K562 (cell line): Measurements from ENCODE around the gene HRAS. TPM values are rescaled to one million over a fixed set of nuclear protein-coding genes. Genes with fewer than 3 reads are reported as not detected.

ENCODE experiments used
- ASH1L ChIP-seq: fragments of 450-650 bp; IDR thresholded peaks from 2 replicates; pipeline ENCODE4 v1.6.1; 2018; ENCODE audit warnings: borderline replicate concordance, mild to moderate bottlenecking, low read depth; ENCODE audit not compliant: partially characterized antibody
- CBFA2T3 ChIP-seq: fragments of 450-650 bp; IDR thresholded peaks from 2 replicates; pipeline ENCODE4 v1.6.1; 2017
- CREM ChIP-seq: IDR thresholded peaks from 2 replicates; pipeline ENCODE4 v1.6.1; 2014; ENCODE audit warnings: antibody characterized with exemption, low read depth
- KLF16 ChIP-seq: IDR thresholded peaks from 2 replicates; pipeline ENCODE4 v1.6.1; 2016; ENCODE audit warnings: antibody characterized with exemption
- MAFG ChIP-seq: fragments of 450-650 bp; conservative IDR thresholded peaks from 2 replicates; pipeline ENCODE4 v1.6.1; 2016; ENCODE audit warnings: missing genetic modification characterization, missing compliant biosample characterization
- MCM7 ChIP-seq, 2 experiments: fragments of 450-650 bp; IDR thresholded peaks; 2 replicates each; pipeline ENCODE4 v1.6.1; 2016 to 2018
- NFATC3 ChIP-seq: fragments of 450-650 bp; IDR thresholded peaks from 2 replicates; pipeline ENCODE4 v1.6.1; 2017; ENCODE audit warnings: mild to moderate bottlenecking
- NFYB ChIP-seq: IDR thresholded peaks from 2 replicates; pipeline ENCODE4 v1.6.1; 2011; ENCODE audit warnings: mild to moderate bottlenecking, moderate library complexity; ENCODE audit not compliant: insufficient read length; ENCODE audit errors: extremely low read depth
- NUFIP1 ChIP-seq: fragments of 450-650 bp; IDR thresholded peaks from 2 replicates; pipeline ENCODE4 v1.6.1; 2018; ENCODE audit not compliant: partially characterized antibody
- PHF20 ChIP-seq: fragments of 450-650 bp; IDR thresholded peaks from 2 replicates; pipeline ENCODE4 v1.6.1; 2018; ENCODE audit not compliant: partially characterized antibody
- RBM39 ChIP-seq: fragments of 200-400 bp; formaldehyde crosslinking; optimal IDR thresholded peaks from 2 replicates; pipeline ENCODE3; 2018; ENCODE audit warnings: low read depth, low read length
- SIRT6 ChIP-seq: IDR thresholded peaks from one replicate; pipeline ENCODE4 v1.6.1; 2012; ENCODE audit warnings: low read depth, mild to moderate bottlenecking, control low read depth, inconsistent platforms, low read length, moderate library complexity
- SP1 ChIP-seq: sonication (generic); formaldehyde crosslinking; IDR thresholded peaks from 2 replicates; pipeline ENCODE4 v1.8.1; 2022; ENCODE audit warnings: mild to moderate bottlenecking, missing genetic modification reagents
- ZBTB17 ChIP-seq: fragments of 450-650 bp; formaldehyde crosslinking; IDR thresholded peaks from 2 replicates; pipeline ENCODE4 v1.4.0; 2020; ENCODE audit warnings: mild to moderate bottlenecking
- ZNF263 ChIP-seq: sonication (generic); formaldehyde crosslinking; IDR thresholded peaks from 2 replicates; pipeline ENCODE4 v1.8.0; 2022; ENCODE audit warnings: mild to moderate bottlenecking, missing genetic modification reagents, borderline replicate concordance
- ZNF384 ChIP-seq: IDR thresholded peaks from 2 replicates; pipeline ENCODE4 v1.6.1; 2012; ENCODE audit warnings: low read depth, low read length, improper control_type of control experiment
- ZSCAN32 ChIP-seq: fragments of 450-650 bp; formaldehyde crosslinking; IDR thresholded peaks from 2 replicates; pipeline ENCODE4 v1.4.0; 2020; ENCODE audit warnings: mild to moderate bottlenecking, moderate library complexity
- polyA plus RNA-seq, 8 experiments: library from polyadenylated mRNA; depleted of rRNA in 4 of 8; stranded (reverse) in 5 of 8; unstranded in 3 of 8; fragments of >200 nt; fragmentation: Nextera tagmentation in 2 of 8; fragmentation: Illumina TruSeq in 1 of 8; extraction: Ambion mirVana in 2 of 8; extraction: Trizol in 1 of 8; gene quantifications; 2 replicates each; pipeline versions ENCODE4 v1.2.1 to v1.2.3, GENCODE V29; 2011 to 2014; ENCODE audit warnings: inconsistent platforms in 1 of 8, missing spikeins in 1 of 8
- total RNA-seq, 7 experiments: library from RNA; depleted of rRNA in 6 of 7; stranded (reverse); fragments of >200 nt in 6 of 7; fragmentation: Illumina TruSeq in 2 of 7; extraction: Trizol in 2 of 7; gene quantifications; 2 replicates each; pipeline versions ENCODE4 v1.2.1 to v1.2.3, GENCODE V29; 2011 to 2021; ENCODE audit warnings: low replicate concordance in 1 of 7
- TF ChIP-seq, protein P1 (sequence below), 2 experiments: fragments of 250-450 bp in 1 of 2; fragments of 450-650 bp in 1 of 2; sonication (Bioruptor Pico) in 1 of 2; IDR thresholded peaks; 2 replicates each; pipeline versions ENCODE4 v1.6.1 to v1.8.0; 2016 to 2021; ENCODE audit warnings: mild to moderate bottlenecking in 2 of 2, moderate library complexity in 2 of 2, missing compliant biosample characterization in 1 of 2, missing genetic modification characterization in 1 of 2
- TF ChIP-seq, protein P2 (sequence below): fragments of 250-450 bp; sonication (Bioruptor Pico); IDR thresholded peaks from 2 replicates; pipeline ENCODE4 v1.4.0; 2020; ENCODE audit warnings: mild to moderate bottlenecking
- TF ChIP-seq, protein P3 (sequence below): fragments of 450-650 bp; IDR thresholded peaks from 2 replicates; pipeline ENCODE4 v1.7.0; 2016; ENCODE audit warnings: borderline replicate concordance
- TF ChIP-seq, protein P4 (sequence below): sonication (generic); formaldehyde crosslinking; IDR thresholded peaks from 2 replicates; pipeline ENCODE4 v1.8.0; 2022; ENCODE audit warnings: mild to moderate bottlenecking, missing genetic modification reagents

Gene HRAS
- total and polyA plus RNA-seq, 9 of the 15 experiments (the other 6 are each of a cell fraction or from before 2014, with no cell fraction given): 2.8 to 73.5 (median 29.6) TPM

DNA sequence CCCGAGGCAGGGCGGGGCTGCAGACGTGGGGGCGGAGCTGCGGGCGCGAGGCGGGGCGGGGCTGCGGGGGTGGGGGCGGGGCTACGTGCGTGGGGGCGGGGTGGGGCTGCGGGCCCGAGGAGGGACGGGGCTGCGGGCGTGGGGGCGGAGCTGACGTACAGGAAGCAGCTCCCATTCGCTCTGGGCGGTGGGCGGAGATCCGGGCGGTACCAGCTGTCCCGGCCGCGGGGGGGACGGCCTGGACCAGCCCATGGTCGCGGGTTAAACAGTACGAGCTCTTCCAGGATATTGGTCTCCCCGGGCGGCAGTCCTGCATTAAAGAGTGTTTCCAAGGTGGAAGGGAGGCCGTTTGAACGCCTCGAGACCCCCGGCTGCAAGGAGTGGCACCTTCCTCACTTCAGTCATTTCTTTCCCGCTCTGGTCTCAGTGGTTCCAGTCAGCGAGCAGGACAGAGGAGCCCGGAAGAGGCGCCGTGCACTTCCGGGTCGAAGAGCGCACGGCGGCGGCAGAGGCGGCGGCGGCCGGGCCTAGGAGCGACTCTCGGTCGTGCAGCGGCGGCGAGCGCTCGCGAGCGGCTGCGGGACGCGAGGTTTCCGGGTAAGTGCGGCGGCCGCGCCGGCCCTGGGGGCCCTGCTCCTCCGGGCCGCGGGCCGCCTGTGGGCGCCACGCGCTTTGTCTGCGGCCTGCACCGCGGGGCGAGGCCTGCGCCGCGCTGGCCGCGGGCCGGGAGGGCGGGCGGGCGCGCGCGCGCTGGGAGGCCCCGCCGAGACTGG, 40.8 kb upstream of the HRAS start, which contains the start of gene PHRF1 (continued):
- TF ChIP-seq ZNF263 (CRISPR knock-in tag) (0 out of 2 replicates have a peak, but pooled peaks have one; percentile 22), ZBTB17 (CRISPR knock-in tag) (0 out of 2 replicates have a peak, but pooled peaks have one; percentile 22), NUFIP1 (peak; percentile 93), MCM7 (IDR thresholded peaks at IDR 0.05) (no peak), KLF16 (no peak), SP1 (CRISPR knock-in tag) (peak; percentile 86), MAFG (tag) (no peak), ASH1L (peak; percentile 86), ZNF384 (0 out of 2 replicates have a peak, but pooled peaks have one; percentile 31), NFATC3 (no peak), CREM (peak; percentile 59), ZSCAN32 (CRISPR knock-in tag) (no peak), NFYB (peak; percentile 10), RBM39 (no peak), SIRT6 (no peak), PHF20 (peak; percentile 85), CBFA2T3 (no peak)
- TF ChIP-seq, protein P1, sequence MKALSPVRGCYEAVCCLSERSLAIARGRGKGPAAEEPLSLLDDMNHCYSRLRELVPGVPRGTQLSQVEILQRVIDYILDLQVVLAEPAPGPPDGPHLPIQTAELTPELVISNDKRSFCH (CRISPR knock-in tag; IDR thresholded peaks at IDR 0.05): no peak
- TF ChIP-seq, protein P1 (tag; IDR thresholded peaks at IDR 0.05): peak; percentile 51; the same call in 1 of the 2 replicates
- TF ChIP-seq, protein P2, sequence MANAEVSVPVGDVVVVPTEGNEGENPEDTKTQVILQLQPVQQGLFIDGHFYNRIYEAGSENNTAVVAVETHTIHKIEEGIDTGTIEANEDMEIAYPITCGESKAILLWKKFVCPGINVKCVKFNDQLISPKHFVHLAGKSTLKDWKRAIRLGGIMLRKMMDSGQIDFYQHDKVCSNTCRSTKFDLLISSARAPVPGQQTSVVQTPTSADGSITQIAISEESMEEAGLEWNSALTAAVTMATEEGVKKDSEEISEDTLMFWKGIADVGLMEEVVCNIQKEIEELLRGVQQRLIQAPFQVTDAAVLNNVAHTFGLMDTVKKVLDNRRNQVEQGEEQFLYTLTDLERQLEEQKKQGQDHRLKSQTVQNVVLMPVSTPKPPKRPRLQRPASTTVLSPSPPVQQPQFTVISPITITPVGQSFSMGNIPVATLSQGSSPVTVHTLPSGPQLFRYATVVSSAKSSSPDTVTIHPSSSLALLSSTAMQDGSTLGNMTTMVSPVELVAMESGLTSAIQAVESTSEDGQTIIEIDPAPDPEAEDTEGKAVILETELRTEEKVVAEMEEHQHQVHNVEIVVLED (CRISPR knock-in tag): no peak; the same call in none of the 2 replicates
- TF ChIP-seq, protein P3, sequence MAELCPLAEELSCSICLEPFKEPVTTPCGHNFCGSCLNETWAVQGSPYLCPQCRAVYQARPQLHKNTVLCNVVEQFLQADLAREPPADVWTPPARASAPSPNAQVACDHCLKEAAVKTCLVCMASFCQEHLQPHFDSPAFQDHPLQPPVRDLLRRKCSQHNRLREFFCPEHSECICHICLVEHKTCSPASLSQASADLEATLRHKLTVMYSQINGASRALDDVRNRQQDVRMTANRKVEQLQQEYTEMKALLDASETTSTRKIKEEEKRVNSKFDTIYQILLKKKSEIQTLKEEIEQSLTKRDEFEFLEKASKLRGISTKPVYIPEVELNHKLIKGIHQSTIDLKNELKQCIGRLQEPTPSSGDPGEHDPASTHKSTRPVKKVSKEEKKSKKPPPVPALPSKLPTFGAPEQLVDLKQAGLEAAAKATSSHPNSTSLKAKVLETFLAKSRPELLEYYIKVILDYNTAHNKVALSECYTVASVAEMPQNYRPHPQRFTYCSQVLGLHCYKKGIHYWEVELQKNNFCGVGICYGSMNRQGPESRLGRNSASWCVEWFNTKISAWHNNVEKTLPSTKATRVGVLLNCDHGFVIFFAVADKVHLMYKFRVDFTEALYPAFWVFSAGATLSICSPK: no peak
- TF ChIP-seq, protein P4, sequence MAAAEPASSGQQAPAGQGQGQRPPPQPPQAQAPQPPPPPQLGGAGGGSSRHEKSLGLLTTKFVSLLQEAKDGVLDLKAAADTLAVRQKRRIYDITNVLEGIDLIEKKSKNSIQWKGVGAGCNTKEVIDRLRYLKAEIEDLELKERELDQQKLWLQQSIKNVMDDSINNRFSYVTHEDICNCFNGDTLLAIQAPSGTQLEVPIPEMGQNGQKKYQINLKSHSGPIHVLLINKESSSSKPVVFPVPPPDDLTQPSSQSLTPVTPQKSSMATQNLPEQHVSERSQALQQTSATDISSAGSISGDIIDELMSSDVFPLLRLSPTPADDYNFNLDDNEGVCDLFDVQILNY (CRISPR knock-in tag): no peak
